Body of pancreas (tissue), 4 donors: Measurements from ENCODE around the gene GSC2. TPM values are rescaled to one million over a fixed set of nuclear protein-coding genes. Genes with fewer than 3 reads are reported as not detected.

ENCODE experiments used
- ATAC-seq: fragments of 150-250 bp; one replicate; pipeline ENCODE4 v1.9.1; 2016
- DNase-seq, 4 donors: peaks; one replicate each; pipeline ENCODE4 v3.0.0-alpha.2; 2019
- H3K27ac ChIP-seq, 4 donors: fragments of 200-600 bp; sonication (generic); 1 replicate in 3 of 4; 2 replicates in 1 of 4; pipeline versions ENCODE4 v1.5.1 to v1.6.1; 2016 to 2019; ENCODE audit warnings: mild to moderate bottlenecking in 1 of 4, mixed read lengths in 1 of 4, moderate library complexity in 1 of 4
- H3K27me3 ChIP-seq, 2 donors: fragments of 200-600 bp; sonication (generic); one replicate each; pipeline ENCODE4 v1.6.0; 2016; ENCODE audit warnings: mild to moderate bottlenecking in 1 of 2
- H3K36me3 ChIP-seq, 2 donors: fragments of 200-600 bp; sonication (generic); replicated peaks in 1 of 2; 2 replicates each; pipeline ENCODE4 v1.5.1; 2016; ENCODE audit warnings: low read depth in 2 of 2; ENCODE audit not compliant: insufficient read depth in 1 of 2
- H3K4me1 ChIP-seq: fragments of 200-600 bp; sonication (generic); one replicate; pipeline ENCODE4 v1.6.0; 2016
- H3K4me3 ChIP-seq, 2 donors: fragments of 200-600 bp; sonication (generic); 1 replicate in 1 of 2; 2 replicates in 1 of 2; pipeline ENCODE4 v1.5.1; 2016 to 2019
- H3K9me3 ChIP-seq, 3 donors: fragments of 200-600 bp; sonication (generic); 1 replicate in 2 of 3; 2 replicates in 1 of 3; pipeline ENCODE4 v1.5.1; 2016
- CTCF ChIP-seq, 7 experiments: fragments of 450-650 bp in 4 of 7; fragments of 200-600 bp in 3 of 7; sonication (generic) in 3 of 7; IDR thresholded peaks; one replicate each; pipeline ENCODE4 v1.5.1; 2016 to 2019; ENCODE audit warnings: antibody characterized with exemption in 7 of 7
- POLR2A ChIP-seq, 3 donors: fragments of 450-650 bp; IDR thresholded peaks; one replicate each; pipeline ENCODE4 v1.6.1; 2016; ENCODE audit warnings: antibody characterized with exemption in 3 of 3, mild to moderate bottlenecking in 2 of 3
- WGBS, 2 donors: methylation state at CpG; one replicate each; pipeline ENCODE4 v1.1.5; 2017; 5-methylcytosine and 5-hydroxymethylcytosine counted together
- intact Hi-C: fragments of 100-400 bp; cut with DNase I; formaldehyde crosslinking; loops from one replicate; pipeline ENCODE4 v1.15.1; 2023
- total RNA-seq, 2 donors: library from RNA; depleted of rRNA; stranded (reverse); fragments of >200 nt; gene quantifications; one replicate each; pipeline ENCODE4 v1.1.0, GENCODE V29; 2016

Gene GSC2
- total RNA-seq, 2 donors from 2014 or later = not detected

GRCh38 chr22:19152942-19153883, 3.1 kb upstream of the GSC2 start:
- H3K4me3 ChIP-seq = no peak overlapping the region
- no peak overlapping the region for H3K27ac ChIP-seq
- WGBS, 2 donors = 44 to 67% methylated on average over 9 to 11 of the region's 11 CpGs
- ATAC-seq = no peak
- H3K27me3 ChIP-seq = peaks cover 0 to 21% of the 10 kb centered on the region in 2 donors
- TF ChIP-seq POLR2A (IDR thresholded peaks at IDR 0.05) (no peak), CTCF (IDR thresholded peaks at IDR 0.05) (no peak)
- H3K36me3 ChIP-seq = no peaks in the 10 kb centered on the region
- H3K9me3 ChIP-seq = no peaks in the 10 kb centered on the region
- peaks cover 9% of the 10 kb centered on the region for H3K4me1 ChIP-seq
- DNase-seq = no peak
- intact Hi-C loops = no loop called here

- intact Hi-C loops = no loop called here
- Histone ChIP-seq H3K27ac (no peak overlapping the region), H3K36me3 (no peaks in the 10 kb centered on the region), H3K4me1 (peaks cover 9% of the 10 kb centered on the region), H3K9me3 (no peaks in the 10 kb centered on the region), H3K4me3 (no peak overlapping the region), H3K27me3 (peaks cover 0 to 21% of the 10 kb centered on the region in 2 donors)
- TF ChIP-seq CTCF (IDR thresholded peaks at IDR 0.05) = no peak
- TF ChIP-seq POLR2A (IDR thresholded peaks at IDR 0.05) = no peak
- WGBS, 2 donors = 47 to 59% methylated on average over 3 to 10 of the region's 10 CpGs
- DNase-seq (no peak), ATAC-seq (no peak)
Observed at GRCh38 chr22:19151329-19152191, 1.5 kb upstream of the GSC2 start.

DNA sequence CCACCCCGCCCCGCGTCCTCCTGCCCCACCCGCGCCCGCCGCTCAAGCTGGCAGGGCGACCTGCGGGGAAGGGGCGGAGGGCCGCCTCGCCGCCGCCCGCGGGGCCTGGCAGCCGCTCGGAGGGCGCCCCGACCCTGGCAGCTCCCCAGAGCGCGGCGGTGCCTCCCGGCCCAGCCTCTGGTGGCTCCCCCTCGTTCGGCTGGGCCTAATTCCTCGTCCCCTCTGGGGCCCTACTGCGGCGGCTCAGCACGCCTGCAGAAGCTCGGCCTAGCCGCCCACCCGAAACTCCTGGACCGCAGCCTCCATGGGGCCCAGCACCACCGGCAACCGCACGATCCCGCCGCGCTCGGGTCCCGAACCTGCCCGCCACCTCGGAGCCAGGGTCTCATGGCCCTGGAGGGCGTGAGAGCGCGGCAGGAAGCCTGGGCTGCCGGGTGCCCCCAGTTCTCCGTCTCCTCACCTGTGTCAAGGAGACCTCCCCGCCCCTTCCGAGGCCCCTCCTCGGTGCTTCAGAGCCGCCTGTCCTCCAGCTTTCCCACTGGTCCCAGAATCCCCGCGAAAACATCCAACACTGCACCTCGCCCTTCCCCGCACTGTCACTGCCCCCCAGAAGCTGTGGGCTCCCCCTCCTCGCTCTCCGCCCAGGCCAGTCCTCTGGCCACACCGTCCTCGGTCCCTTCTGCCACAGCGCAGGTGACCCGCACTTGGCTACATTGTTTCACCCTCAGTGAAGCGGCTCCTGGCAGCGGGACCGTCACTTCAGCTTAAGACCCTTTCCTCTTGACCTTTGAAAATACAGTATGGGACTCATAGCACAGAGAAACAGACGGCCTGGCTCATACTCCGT, 613 bp upstream of the GSC2 start:
- Histone ChIP-seq H3K27me3 (peaks cover 0 to 21% of the 10 kb centered on the region in 2 donors), H3K4me1 (peaks cover 9% of the 10 kb centered on the region), H3K36me3 (no peaks in the 10 kb centered on the region), H3K9me3 (no peaks in the 10 kb centered on the region), H3K4me3 (no peak overlapping the region), H3K27ac (no peak overlapping the region)
- no peak for ATAC-seq
- TF ChIP-seq CTCF (IDR thresholded peaks at IDR 0.05) (no peak), POLR2A (IDR thresholded peaks at IDR 0.05) (no peak)
- intact Hi-C loops = no loop called here
- DNase-seq = no peak
- 9 to 17% methylated on average over 19 to 48 of the region's 68 CpGs for WGBS, 2 donors

DNA sequence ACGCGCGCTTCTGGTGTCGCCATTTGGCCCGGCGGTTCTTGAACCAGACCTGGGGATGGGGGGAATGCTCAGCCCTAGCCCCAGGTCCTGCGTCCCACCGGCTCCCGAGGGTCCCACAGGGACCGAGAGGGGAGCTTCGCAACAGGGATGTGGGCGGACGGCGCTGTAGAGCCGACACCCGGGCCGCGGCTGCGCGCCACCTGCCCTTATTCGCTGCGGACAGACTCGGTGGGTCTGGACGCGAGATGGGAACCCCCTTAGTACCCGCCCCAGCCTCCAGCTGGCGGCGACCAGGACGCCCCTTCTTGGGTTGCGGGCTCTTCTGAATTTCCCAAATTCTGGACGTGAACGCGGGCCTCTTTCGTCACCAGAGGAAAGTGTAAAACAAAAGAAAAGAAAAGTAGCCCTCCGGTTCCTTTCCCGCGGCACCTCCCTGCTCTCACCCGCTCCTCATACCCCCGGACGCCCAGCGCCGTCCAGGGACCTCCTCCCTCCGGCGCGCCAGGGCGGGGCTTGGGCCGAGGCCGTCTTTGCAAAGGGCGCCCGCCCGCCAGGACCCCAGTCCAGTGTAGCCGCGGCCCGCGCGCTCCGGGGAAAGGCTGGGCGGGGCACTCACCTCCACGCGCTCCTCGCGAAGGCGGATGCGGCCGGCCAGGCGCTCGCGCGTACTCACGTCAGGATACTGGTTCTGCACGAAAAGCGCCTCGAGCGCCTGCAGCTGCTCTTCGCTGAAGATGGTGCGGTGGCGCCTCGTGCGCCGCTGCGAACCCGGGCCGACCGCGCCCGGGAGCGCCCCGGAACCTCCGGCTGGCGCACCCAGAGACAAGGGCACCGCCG, 827 bp downstream of the GSC2 start:
- DNase-seq (no peak), ATAC-seq (no peak)
- H3K27ac ChIP-seq = no peak overlapping the region
- H3K9me3 ChIP-seq = no peaks in the 10 kb centered on the region
- H3K4me1 ChIP-seq = peaks cover 9% of the 10 kb centered on the region
- no peaks in the 10 kb centered on the region for H3K36me3 ChIP-seq
- intact Hi-C loops = loop anchor here (5.0 kb wide), 1 partner anchor 483 kb away; no protein-coding TSS in a partner anchor
- H3K27me3 ChIP-seq = peaks cover 0 to 21% of the 10 kb centered on the region in 2 donors
- no peak overlapping the region for H3K4me3 ChIP-seq
- no peak for TF ChIP-seq POLR2A (IDR thresholded peaks at IDR 0.05)
- no peak for TF ChIP-seq CTCF (IDR thresholded peaks at IDR 0.05)
- WGBS, 2 donors = 1 to 4% methylated on average over 17 to 64 of the region's 92 CpGs
